Skin epidermis (tissue), 12 donors: ENCODE measurements around the gene EGR1.
"Not testable (repeated sequence)": the region's sequence is repeated elsewhere in the genome, so short reads cannot be mapped to it uniquely, and the experiment has no call there.

ENCODE experiments used
- H3K27ac ChIP-seq, 21 experiments: fragments of 200-600 bp; sonication (generic) in 11 of 21; one replicate each; pipeline ENCODE4 v1.5.0; 2020; ENCODE audit warnings: mild to moderate bottlenecking in 3 of 21, inconsistent platforms in 2 of 21, moderate library complexity in 2 of 21
- H3K4me3 ChIP-seq, 7 experiments: fragments of 200-600 bp; sonication (generic) in 2 of 7; one replicate each; pipeline ENCODE4 v1.5.0; 2020; ENCODE audit warnings: inconsistent platforms in 2 of 7, mild to moderate bottlenecking in 2 of 7, moderate library complexity in 1 of 7

The EGR1 gene

GRCh38 chr5:138495351-138495750 lies 30.1 kb downstream of the EGR1 start:
- no peak overlapping the region for H3K4me3 ChIP-seq
- no peak overlapping the region for H3K27ac ChIP-seq

- Histone ChIP-seq H3K27ac (no peak overlapping the region), H3K4me3 (no peak overlapping the region)
These were observed 33.1 kb downstream of the EGR1 start for GRCh38 chr5:138498376-138498775.

GRCh38 chr5:138502121-138502520 lies 36.8 kb downstream of the EGR1 start:
- no peak overlapping the region for H3K4me3 ChIP-seq
- peak overlapping the region in 15 of 21 experiments; percentile 7 to 80 (median 50) for H3K27ac ChIP-seq

- Histone ChIP-seq H3K27ac (peak overlapping the region in 14 of 21 experiments; percentile 2 to 73 (median 48)), H3K4me3 (no peak overlapping the region)
These were observed 37.2 kb downstream of the EGR1 start for GRCh38 chr5:138502521-138502920.

- no peak overlapping the region for H3K4me3 ChIP-seq
- peak overlapping the region in 15 of 21 experiments; percentile 6 to 69 (median 48) for H3K27ac ChIP-seq
These were observed 38.4 kb downstream of the EGR1 start for GRCh38 chr5:138503487-138504270.

GRCh38 chr5:138504799-138505198 lies 39.5 kb downstream of the EGR1 start:
- Histone ChIP-seq H3K27ac (peak overlapping the region in 12 of 21 experiments; percentile 10 to 78 (median 64)), H3K4me3 (no peak overlapping the region)

GRCh38 chr5:138506370-138507306 lies 41.4 kb downstream of the EGR1 start:
- H3K4me3 ChIP-seq: no peak overlapping the region
- peak overlapping the region in 8 of 21 experiments; percentile 9 to 42 (median 22) for H3K27ac ChIP-seq

GRCh38 chr5:138507485-138507884 lies 42.2 kb downstream of the EGR1 start:
- H3K27ac ChIP-seq: peak overlapping the region in 7 of 21 experiments; percentile 6 to 56 (median 35)
- not testable (repeated sequence) for H3K4me3 ChIP-seq

- Histone ChIP-seq H3K27ac (peak overlapping the region in 2 of 21 experiments; percentile 1 to 45), H3K4me3 (no peak overlapping the region)
These were observed 43.7 kb downstream of the EGR1 start for GRCh38 chr5:138508958-138509357.

GRCh38 chr5:138514021-138514420 lies 48.7 kb downstream of the EGR1 start:
- Histone ChIP-seq H3K4me3 (no peak overlapping the region), H3K27ac (peak overlapping the region in 1 of 21 experiments; percentile 46)

- no peak overlapping the region for H3K4me3 ChIP-seq
- no peak overlapping the region for H3K27ac ChIP-seq
These were observed 50.4 kb downstream of the EGR1 start for GRCh38 chr5:138515556-138516245.

- H3K27ac ChIP-seq: no peak overlapping the region
- no peak overlapping the region for H3K4me3 ChIP-seq
These were observed 52.2 kb downstream of the EGR1 start for GRCh38 chr5:138517437-138517836.
